ENCODE data around the gene ZBTB38.

The ZBTB38 gene, protein sequence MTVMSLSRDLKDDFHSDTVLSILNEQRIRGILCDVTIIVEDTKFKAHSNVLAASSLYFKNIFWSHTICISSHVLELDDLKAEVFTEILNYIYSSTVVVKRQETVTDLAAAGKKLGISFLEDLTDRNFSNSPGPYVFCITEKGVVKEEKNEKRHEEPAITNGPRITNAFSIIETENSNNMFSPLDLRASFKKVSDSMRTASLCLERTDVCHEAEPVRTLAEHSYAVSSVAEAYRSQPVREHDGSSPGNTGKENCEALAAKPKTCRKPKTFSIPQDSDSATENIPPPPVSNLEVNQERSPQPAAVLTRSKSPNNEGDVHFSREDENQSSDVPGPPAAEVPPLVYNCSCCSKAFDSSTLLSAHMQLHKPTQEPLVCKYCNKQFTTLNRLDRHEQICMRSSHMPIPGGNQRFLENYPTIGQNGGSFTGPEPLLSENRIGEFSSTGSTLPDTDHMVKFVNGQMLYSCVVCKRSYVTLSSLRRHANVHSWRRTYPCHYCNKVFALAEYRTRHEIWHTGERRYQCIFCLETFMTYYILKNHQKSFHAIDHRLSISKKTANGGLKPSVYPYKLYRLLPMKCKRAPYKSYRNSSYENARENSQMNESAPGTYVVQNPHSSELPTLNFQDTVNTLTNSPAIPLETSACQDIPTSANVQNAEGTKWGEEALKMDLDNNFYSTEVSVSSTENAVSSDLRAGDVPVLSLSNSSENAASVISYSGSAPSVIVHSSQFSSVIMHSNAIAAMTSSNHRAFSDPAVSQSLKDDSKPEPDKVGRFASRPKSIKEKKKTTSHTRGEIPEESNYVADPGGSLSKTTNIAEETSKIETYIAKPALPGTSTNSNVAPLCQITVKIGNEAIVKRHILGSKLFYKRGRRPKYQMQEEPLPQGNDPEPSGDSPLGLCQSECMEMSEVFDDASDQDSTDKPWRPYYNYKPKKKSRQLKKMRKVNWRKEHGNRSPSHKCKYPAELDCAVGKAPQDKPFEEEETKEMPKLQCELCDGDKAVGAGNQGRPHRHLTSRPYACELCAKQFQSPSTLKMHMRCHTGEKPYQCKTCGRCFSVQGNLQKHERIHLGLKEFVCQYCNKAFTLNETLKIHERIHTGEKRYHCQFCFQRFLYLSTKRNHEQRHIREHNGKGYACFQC (N-terminal part only)

DNA sequence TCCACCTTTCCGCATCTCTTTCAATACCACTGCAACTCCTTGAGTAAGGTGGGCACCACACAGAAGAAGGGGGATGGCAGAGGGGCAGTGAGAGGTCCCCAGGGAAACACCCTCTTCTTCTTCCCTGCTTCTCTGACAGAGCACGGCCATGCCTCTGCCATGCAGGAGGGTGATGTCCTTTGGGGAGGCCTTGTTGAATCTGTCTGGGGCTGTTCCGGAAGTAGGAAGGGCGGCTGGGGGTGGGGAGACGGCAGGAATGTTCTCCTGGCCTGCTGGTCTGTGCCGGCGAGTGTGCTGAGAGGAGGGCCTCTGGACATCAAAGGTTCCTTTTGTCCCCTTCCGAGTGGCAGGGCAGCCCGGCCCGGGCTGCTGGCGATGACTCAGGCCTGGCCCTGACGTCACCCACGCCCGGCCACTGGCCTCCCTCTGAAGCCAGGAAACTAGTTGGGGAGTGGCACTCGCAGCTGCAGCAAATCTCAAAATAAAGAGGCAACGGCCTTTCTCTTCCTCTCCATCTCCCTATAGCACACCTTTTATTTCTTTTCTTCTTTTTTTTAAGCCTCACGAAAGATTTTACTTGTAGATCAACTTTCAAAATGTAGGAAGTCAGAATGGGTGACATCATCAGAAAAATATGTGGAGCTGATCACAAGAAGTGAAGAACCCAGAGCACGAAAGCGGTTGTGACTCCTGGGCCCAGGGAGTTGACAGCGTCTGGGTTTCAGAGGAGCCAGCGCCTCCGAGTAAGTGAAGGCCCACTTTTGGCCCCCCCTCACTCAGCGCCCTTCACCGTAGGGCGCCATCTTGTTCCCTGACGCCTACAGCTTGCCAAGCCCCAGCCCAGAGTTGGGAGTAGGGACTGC, at the start of gene ZBTB38:
ZBTB38 (plus strand) TSS at position 443 of the 863 bp plus-strand sequence. CDS start 73,885 bp downstream, outside the sequence.
- peak; percentile 91 for DNase-seq (ENCODE audit: low spot score)

DNA sequence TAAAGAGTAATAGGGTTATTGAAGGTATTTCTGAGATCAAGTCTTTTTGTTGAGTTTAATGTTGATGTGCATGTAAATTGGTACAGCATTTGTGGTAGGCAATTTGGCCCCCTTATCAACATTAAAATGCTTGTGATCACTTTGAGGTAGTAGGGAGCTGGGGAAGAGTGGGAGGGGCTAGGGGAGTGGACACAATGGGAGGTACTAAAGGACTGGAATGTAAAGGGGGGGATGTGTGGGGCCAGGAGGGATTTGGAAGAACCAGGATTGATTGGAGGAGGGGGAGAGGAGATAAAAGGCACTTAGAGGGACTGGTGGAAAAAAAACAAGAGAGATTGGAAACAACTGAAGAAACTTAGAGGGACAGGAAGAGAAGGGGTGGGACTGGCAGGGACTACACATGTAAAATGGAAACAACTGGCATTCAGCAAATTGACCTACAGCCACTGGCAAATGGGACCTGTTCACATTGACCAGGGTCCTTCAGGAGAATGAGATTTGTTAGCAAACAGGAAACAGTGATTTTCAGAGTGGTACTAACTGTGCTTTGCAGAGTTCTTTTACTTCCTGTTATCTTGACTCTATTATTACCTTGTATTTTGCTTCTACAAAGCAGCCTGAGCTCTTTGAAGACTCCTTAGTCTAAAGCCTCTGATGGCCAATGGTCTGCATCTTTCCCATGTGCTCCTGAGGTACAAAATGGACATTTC, 47.8 kb upstream of the ZBTB38 start:
- no peak for DNase-seq (ENCODE audit: low spot score)

DNA sequence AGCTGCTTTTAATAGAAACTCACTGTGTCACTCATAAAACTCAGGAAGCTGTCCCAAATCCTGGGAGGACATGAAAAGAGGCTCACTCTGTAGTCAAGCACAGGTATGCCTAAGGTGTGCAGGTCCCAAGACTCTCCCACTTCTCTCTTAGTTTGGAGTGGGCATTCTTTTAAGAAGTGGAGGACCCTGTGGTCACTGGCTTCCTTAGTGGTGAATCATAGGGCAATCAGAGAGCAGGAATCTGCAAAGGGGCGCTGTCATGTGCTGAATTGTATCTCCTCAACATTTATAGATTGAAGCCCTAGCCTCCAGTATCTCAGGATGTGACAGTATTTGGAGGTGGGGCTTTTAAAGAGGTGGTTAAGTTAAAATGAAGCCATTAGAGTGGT, 47.2 kb upstream of the ZBTB38 start:
- DNase-seq (ENCODE audit: low spot score): no peak

DNA sequence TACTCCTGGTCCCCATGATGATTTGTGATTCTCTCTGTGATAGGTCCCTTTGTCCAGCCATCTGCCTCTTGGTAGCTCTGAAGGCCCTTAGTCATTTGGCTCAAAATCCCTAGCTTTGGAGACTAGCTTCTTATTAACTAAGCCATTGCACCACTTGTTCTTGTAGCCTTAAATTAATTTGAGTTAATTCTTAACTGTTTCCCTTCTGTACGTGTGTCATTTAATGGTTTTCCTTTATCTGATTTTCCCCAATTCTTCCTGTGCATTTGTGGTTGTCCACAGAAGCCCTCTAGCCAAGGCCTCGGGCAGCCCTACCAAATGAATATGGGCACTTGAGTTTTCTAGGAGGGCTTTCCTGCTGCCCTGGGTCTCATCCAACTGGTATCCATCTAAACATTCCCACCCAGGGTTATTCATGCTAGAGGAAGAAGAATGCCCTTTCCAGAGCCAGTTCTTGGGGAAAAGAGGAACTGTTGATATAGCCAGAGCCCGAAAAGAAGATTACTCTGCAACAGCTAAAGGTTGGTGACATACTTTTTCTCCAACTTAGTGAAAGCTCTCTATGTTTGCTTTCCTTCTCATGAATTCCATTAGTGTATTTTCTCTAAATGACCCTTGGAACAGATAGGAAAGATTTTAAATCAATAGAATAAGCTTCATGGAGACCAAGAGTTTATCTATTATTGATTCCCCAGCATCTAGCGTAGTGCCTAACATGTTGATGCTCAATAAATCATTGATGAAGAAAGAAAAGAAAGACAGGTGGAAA, 44.2 kb upstream of the ZBTB38 start:
- DNase-seq (ENCODE audit: low spot score): no peak

DNA sequence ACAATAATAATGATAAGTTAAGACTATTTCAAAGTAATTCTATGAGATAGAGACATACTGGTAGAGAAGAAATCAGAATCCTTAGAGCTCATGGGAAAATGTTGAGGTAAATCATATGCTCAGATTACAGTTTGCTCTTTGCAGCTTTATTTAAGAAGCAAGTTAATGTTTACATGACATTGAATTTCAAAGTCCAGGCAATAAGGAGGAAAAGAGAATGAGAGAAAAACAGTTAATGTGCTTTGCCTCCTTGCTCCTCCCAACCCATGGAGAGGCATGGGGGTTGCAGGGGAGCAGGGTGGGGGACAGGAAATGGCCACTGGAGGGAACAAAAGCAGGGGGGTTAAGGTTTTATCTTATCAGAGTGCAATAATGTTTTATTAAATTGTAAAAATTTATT, 42.2 kb upstream of the ZBTB38 start:
- no peak for DNase-seq (ENCODE audit: low spot score)

DNA sequence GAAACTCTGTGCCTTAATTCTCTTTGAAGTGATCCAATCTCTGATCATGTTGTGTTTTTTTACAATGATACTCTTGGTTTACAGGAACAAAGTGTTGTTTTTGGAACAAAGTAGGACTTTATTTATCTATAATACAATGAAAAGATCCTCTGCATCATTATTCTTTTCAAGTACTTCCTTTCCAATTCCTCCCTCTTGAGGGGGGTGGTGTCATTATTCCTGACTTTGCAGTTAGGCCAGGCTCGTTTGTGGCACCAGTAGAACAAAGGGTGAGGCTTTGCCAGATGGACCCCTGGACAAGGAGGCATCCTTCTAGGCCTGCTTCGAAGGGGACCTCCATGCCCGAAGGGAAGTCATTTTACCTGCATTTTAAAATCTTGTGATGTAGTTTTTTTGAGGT, 41.7 kb upstream of the ZBTB38 start:
- DNase-seq (ENCODE audit: low spot score): no peak

DNA sequence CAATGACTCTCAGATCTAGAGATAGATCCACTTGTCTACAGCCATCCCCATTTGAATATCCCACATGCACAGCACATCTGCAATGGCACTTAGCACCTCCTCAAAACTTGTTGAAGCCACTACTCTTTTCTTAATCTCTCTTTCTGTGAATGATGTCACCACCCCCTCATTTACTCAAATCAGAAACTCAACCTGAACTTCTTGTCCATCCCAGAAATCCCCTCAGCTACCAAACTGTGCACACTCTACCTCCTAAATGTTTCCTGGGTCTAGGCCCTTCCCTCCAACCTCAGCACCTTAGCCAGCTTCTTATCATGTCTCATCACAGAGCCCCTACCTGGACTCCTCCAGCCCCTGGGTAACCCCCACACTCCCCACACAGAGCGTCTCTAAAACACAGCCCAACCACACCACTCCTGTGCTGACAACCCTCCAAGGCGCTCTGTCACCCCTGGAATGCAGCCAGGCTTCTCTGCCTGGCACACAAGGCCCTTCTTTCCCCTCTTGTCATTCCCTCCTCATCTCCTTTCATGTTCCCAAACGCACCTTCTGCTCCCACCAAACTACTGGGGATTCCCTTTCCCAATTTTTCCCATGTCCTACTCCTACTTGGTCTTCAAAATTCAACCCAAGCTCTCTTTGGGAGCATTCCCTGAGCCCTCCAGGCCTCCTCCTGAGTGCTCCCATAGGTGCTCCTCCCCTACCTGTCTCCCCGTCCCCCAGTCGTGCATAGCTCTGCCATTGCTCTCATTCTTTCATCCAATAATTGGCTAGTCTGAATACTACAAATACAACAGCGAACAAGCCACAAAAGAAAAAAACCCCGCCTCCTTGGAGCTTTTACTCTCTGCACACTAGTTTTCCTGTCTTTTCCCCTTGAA, 39.8 kb upstream of the ZBTB38 start:
- DNase-seq (ENCODE audit: low spot score): no peak

DNA sequence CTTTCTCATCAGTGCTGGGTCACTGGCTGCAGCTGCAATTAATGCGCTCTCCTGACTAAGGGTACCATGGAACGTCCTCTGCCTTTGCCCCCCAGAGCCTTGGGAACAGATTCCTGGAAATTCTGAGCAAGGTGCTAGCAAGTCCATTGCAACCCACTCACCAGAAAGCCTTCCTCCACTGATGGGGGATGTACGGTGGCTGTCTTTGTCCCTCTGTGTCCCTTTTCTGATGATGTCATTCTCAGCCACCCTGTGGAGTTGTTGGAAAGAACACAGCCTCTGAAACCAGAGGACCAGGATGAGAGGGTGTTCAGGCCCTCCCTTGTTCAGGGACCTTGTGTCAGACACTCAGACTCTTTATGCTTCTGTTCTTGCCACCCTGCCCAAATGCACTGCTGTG, 38.1 kb upstream of the ZBTB38 start:
- no peak for DNase-seq (ENCODE audit: low spot score)

DNA sequence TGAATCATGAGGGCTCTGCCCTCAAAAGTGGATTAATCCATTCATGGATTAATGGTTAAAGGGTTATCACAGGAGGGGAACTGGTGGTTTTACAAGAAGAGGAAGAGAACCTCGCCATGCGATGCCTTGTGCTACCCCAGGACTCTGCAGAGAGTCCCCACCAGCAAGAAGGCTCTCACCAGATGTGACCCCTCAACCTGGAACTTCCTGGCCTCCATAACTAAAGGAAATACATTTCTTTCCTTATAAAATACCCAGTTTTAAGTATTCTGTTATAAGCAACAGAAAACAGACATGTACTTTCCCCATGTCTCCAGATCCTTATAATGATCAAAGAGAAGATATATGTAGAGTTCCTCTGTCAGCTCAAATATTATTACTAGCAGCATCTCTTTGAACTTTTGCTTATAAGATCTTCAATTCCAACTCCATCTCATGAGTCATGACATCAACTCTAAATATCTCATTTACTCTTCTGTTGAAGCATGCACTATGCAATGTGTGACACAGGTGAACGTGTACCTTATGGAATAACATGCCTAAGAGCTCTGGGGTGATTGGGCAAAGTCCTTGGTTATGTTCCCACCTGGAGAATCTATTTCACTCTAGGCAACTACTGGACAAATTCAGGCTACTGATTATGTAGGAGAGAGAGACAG, 37.5 kb upstream of the ZBTB38 start:
- DNase-seq (ENCODE audit: low spot score): no peak

DNA sequence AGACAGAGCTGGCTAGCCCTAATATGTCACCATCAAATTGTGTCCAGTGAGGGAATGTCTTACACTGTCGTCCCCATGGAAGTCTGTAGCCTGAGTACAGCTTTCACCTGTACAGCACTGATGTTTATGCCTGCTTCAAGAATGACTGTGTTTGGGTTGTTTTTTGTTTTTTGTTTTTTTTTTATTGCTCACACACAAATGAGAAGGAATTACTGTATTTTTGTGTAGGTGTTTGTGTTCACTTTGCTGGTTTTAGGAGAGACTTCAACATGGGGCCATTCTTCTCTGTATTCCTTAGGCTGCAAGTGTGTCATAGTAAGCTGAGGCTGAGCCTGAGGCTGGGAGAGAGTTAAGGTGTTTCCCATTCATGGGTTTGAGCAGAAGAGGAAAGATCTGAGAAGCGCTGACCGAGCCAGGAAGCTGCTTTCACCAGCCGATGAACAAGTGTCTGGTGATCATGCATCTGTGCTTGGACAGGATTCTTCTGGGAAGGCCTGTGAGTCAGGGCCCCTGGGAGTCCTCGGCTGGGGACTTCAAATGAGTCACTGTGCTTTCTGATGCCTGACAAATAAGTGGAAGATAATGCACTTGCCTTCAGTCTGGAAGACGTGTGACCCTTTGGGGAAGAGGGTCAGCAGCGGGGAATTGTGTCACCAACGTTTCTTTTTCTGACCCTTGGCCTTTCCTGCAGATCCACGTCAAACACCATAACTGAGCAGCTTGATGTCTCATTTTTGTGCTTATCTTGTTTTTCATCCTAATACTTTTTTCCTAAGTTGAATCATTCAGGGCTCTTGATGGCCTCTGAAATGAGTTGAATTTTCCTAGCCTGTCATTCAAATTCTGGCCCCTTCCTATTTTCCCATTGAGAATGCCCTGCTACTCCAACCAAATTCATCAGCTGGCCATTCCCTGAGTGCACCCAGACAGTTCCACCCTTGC, 36.7 kb upstream of the ZBTB38 start:
- DNase-seq (ENCODE audit: low spot score): peak; percentile 90

DNA sequence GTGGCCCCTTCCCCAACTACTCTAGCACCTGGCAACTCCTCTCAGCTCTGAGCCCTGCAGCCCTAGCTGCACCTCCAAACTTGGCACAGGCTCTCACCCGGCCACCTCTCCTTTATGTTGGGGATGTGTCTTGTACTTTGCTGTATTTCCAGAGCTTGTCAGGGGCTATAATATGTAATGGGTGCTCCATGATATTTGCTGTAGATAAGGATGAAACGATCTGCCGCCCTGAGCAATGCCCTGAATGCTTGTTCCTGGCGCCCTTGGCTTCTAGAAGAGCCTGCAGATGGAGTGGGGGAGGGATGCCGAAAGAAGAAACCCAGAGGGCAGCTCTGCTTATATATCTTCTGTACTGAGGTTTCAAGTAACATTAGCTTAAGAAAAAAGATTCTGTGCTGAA, 35.9 kb upstream of the ZBTB38 start:
- no peak for DNase-seq (ENCODE audit: low spot score)

DNA sequence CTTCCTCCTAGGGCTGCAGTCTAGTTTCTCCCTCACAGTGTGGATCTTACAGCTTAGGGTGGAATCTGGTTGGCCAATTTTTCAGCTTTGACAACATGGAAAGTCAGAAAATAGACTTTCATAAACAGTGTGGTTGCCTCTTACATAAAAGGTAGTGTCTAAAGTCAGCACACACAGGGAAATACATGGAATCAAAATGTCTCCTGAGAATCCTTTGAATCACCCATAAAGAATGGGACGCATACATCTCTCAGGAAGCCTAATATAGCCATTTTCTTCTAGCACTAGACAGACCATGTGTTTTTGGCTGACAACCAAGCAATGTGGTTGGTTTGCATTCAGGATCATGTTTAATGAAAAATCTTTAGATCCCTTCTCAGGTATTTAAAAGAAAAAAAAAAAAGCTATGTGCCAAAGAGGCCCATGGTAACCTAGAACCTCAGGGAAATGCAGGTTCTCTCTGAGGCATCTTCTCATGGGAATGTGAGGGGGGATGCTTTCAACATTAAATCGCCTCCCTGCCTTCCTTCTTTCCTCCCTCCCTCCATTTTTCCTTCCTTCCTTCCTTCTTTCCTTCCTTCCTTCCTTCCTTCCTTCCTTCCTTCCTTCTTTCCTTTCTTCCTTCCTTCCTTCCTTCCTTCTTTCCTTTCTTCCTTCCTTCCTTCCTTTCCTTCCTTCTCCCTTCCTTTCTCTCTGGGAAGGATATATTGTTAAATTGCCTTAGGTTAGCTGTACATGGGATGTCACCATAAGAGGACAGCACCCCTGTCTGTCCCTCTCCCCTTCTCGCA, 34.3 kb upstream of the ZBTB38 start:
- DNase-seq (ENCODE audit: low spot score): no peak

DNA sequence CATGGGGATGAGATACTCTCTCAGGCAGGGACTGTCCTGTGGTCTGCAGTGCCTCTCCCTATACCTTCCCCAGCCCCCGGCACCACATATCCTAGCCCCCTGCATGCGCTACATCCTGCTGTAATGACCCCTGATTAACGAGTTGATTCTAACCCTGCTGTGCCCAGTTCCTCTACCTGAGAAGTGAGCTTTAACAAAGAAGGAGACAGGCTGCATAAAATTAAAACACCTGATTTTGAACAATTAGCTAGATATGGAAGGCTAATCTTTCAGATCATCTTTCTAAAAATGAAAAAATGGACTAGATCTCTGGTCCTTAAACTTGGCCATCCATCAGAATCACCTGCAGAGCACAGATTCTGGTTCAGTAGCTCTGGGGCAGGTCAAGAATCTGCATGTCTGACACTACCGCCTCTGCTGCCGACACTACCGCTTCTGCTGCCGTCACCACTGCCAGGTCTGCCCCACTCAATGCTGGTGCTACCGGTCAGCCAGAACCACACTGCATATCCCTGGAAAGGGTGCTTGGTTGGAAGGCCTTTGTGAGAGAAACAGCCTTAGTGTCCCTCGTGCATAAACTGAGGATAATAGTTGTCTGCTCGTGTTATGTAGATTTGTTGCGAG, 33.6 kb upstream of the ZBTB38 start:
- no peak for DNase-seq (ENCODE audit: low spot score)

DNA sequence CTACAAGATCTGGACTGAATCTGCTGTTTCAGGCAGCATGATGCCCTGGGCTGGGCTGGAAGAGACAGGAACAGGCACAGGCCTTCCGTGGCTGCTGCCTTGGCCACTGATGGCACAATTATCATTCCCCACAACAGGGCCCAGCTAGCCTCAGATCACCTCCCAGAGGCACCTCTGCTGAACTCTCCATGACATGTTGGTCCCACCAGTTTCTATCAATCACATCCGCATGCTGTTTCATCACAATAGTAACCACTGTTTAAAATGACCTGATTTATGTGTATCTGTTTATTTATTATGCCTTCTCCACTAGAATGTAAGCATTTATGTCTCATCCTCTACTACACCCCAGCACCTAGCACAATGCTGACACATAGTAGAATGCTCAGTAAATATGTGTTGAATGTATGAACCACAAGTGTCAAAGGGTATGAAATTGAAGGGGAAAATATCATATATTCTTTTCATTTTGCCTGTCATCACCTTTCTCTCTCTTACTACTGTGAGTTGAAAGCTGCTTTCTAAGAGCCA, 32.7 kb upstream of the ZBTB38 start:
- DNase-seq (ENCODE audit: low spot score): peak; percentile 16

DNA sequence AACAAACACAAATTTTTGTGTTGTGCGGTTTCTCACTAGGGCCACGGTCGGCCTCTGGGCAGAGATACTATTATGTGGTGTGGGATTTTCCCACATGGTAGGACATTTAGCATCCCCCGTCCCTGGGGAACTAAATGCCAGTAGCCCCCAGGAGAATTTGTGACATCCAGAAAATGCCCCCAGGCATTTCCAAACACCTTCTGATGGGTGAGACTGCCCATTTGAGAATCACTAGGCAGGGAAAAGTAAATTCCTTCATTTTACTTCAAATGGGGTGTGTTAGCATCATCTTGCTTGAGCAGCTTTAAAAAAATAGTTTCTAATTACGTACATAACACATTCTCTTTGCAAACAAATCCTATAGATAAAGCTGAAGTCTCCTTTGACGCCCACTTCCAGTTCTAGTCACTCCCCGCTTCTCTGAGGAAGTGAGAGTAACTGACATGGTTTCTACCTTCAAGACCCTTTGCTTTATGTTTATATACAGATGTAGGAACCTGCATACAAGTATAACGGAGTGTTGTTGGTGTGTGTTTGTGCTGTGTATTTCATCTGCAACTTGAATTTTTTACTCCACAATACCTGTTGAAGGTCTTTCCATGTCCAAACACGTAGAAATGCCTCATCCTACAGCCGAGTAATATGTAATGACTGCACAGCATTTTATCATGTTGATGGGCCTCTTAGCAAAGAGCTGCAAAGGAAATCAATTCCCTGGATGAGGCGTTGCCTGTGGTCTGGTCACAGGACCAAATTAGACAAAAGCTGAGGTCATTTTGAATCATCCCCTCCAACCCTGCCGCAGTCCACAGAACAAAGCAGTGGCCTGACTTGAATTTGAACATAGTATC, 31.4 kb upstream of the ZBTB38 start:
- DNase-seq (ENCODE audit: low spot score): peak; percentile 72

Measured in GM03348 (cell line).